ENCODE data around the gene ELP4.

DNA sequence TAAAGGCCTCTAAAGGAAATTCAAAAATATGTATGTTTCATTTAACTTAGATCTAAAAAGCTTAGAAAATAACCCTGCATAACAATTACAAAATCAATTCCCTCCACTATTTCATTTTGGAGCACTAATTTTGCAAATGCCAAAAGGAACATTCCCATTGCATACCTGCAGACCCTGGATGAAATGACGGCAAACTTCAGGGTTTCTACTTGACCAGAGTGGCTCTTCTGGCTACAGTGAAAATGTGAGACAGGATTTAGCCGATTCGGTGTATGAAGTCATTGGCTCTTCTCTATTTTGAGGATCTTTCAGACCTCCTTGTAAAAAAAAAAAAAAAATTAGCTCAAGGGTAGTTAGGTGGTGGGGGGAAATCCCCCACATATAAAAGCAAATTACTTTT, 257.5 kb downstream of the ELP4 start:
- TF ChIP-seq, protein P1, sequence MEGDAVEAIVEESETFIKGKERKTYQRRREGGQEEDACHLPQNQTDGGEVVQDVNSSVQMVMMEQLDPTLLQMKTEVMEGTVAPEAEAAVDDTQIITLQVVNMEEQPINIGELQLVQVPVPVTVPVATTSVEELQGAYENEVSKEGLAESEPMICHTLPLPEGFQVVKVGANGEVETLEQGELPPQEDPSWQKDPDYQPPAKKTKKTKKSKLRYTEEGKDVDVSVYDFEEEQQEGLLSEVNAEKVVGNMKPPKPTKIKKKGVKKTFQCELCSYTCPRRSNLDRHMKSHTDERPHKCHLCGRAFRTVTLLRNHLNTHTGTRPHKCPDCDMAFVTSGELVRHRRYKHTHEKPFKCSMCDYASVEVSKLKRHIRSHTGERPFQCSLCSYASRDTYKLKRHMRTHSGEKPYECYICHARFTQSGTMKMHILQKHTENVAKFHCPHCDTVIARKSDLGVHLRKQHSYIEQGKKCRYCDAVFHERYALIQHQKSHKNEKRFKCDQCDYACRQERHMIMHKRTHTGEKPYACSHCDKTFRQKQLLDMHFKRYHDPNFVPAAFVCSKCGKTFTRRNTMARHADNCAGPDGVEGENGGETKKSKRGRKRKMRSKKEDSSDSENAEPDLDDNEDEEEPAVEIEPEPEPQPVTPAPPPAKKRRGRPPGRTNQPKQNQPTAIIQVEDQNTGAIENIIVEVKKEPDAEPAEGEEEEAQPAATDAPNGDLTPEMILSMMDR (IDR thresholded peaks at IDR 0.05) = no peak
- TF ChIP-seq POLR2A (IDR thresholded peaks at IDR 0.05) = no peak
